Natural killer cell (primary cell): ENCODE measurements around the gene GSTK1. TPM values are rescaled to one million over a fixed set of nuclear protein-coding genes. Genes with fewer than 3 reads are reported as not detected.

Source experiments
- ATAC-seq, 3 donors: fragments of 150-1000 bp in 2 of 3; fragments of 200-7000 bp in 1 of 3; cut with Tn5 transposase; 1 replicate in 1 of 3; 2 replicates in 2 of 3; pipeline ENCODE4 v1.10.0; 2021; ENCODE audit warnings: mild to moderate bottlenecking in 2 of 3, moderate library complexity in 2 of 3
- DNase-seq, 2 donors: peaks; one replicate each; pipeline versions ENCODE4 v3.0.0 to v3.0.0-alpha.2; 2013 to 2021; ENCODE audit warnings: mixed read lengths in 1 of 2
- H3K27ac ChIP-seq: one replicate; pipeline ENCODE4 v1.5.1; 2013; ENCODE audit warnings: mild to moderate bottlenecking, low read length
- H3K27me3 ChIP-seq: one replicate; pipeline ENCODE4 v1.6.1; 2013; ENCODE audit warnings: low read length; ENCODE audit not compliant: control insufficient read depth, insufficient read depth
- H3K36me3 ChIP-seq: one replicate; pipeline ENCODE4 v1.6.1; 2013; ENCODE audit warnings: low read length; ENCODE audit not compliant: control insufficient read depth, insufficient read depth
- H3K4me1 ChIP-seq: one replicate; pipeline ENCODE4 v1.6.1; 2013; ENCODE audit warnings: low read length; ENCODE audit not compliant: control insufficient read depth, insufficient read depth
- H3K4me3 ChIP-seq: one replicate; pipeline ENCODE4 v1.5.1; 2013; ENCODE audit warnings: low read length
- H3K9me3 ChIP-seq: one replicate; pipeline ENCODE4 v1.6.1; 2013; ENCODE audit warnings: low read length; ENCODE audit not compliant: control insufficient read depth, insufficient read depth
- H3K27ac Mint-ChIP-seq, 2 donors: one replicate each; pipeline ENCODE4 v1.8.0; 2022; ENCODE audit warnings: mild to moderate bottlenecking in 2 of 2, mixed read lengths in 2 of 2, moderate library complexity in 1 of 2
- H3K27me3 Mint-ChIP-seq, 2 donors: one replicate each; pipeline ENCODE4 v1.8.0; 2022; ENCODE audit warnings: low read depth in 2 of 2, mixed read lengths in 2 of 2
- H3K36me3 Mint-ChIP-seq: one replicate; pipeline ENCODE4 v1.8.0; 2022; ENCODE audit warnings: mixed read lengths
- H3K4me1 Mint-ChIP-seq, 2 donors: one replicate each; pipeline ENCODE4 v1.8.0; 2022; ENCODE audit warnings: mixed read lengths in 2 of 2
- H3K4me3 Mint-ChIP-seq: one replicate; pipeline ENCODE4 v1.8.0; 2022; ENCODE audit warnings: mild to moderate bottlenecking, moderate library complexity, mixed read lengths
- H3K9me3 Mint-ChIP-seq, 2 donors: one replicate each; pipeline ENCODE4 v1.8.0; 2022; ENCODE audit warnings: mixed read lengths in 2 of 2
- CTCF ChIP-seq: fragments of 200-600 bp; IDR thresholded peaks from one replicate; pipeline ENCODE4 v1.8.0; 2022; ENCODE audit warnings: antibody characterized with exemption
- WGBS: methylation state at CpG from one replicate; pipeline ENCODE4 v1.1.7; 2013; ENCODE audit warnings: missing lambda C conversion rate; ENCODE audit not compliant: insufficient coverage; 5-methylcytosine and 5-hydroxymethylcytosine counted together
- intact Hi-C: fragments of 100-400 bp; cut with micrococcal nuclease; formaldehyde crosslinking; loops from one replicate; pipeline ENCODE4 v1.14.2; 2022
- total RNA-seq, 4 donors: library from RNA; stranded (reverse); fragments of 120-200 nt in 1 of 4; gene quantifications; one replicate each; pipeline versions ENCODE4 v1.2.3 to v1.2.4, GENCODE V29; 2013 to 2022

Gene GSTK1
- total RNA-seq, 3 donors from 2014 or later (not counting 1 experiment from before 2014, with no cell fraction given) = 159 to 215 (median 181) TPM

GRCh38 chr7:143229054-143229790, 34.0 kb upstream of the GSTK1 start:
- ATAC-seq (no peak), DNase-seq (no peak)
- Mint-ChIP-seq H3K27ac (no peak overlapping the region), H3K36me3 (no peaks in the 10 kb centered on the region), H3K27me3 (peaks cover 0 to 11% of the 10 kb centered on the region in 2 donors), H3K4me3 (no peak overlapping the region), H3K4me1 (no peaks in the 10 kb centered on the region), H3K9me3 (no peaks in the 10 kb centered on the region)
- Histone ChIP-seq H3K4me3 (no peak overlapping the region), H3K27me3 (peaks cover 3% of the 10 kb centered on the region), H3K4me1 (no peaks in the 10 kb centered on the region), H3K36me3 (no peaks in the 10 kb centered on the region), H3K27ac (no peak overlapping the region), H3K9me3 (no peaks in the 10 kb centered on the region)
- intact Hi-C loops = no loop called here
- 70% methylated on average over 6 of the region's 9 CpGs for WGBS
- TF ChIP-seq CTCF = no peak

GRCh38 chr7:143230602-143231457, 32.4 kb upstream of the GSTK1 start:
- no peaks in the 10 kb centered on the region for H3K9me3 Mint-ChIP-seq
- Histone ChIP-seq H3K27me3 (no peaks in the 10 kb centered on the region), H3K9me3 (no peaks in the 10 kb centered on the region), H3K36me3 (no peaks in the 10 kb centered on the region), H3K4me3 (no peak overlapping the region), H3K27ac (no peak overlapping the region), H3K4me1 (no peaks in the 10 kb centered on the region)
- no peak for TF ChIP-seq CTCF
- ATAC-seq = peak in 1 of 3 donors; percentile 39
- no peak overlapping the region for H3K4me3 Mint-ChIP-seq
- H3K4me1 Mint-ChIP-seq = no peaks in the 10 kb centered on the region
- DNase-seq = no peak
- no peak overlapping the region for H3K27ac Mint-ChIP-seq
- peaks cover 5 to 20% of the 10 kb centered on the region in 2 donors for H3K27me3 Mint-ChIP-seq
- intact Hi-C loops = no loop called here
- H3K36me3 Mint-ChIP-seq = peaks cover 6% of the 10 kb centered on the region
- WGBS = 93% methylated on average over 2 of the region's 2 CpGs

GRCh38 chr7:143233816-143234532, 29.3 kb upstream of the GSTK1 start:
- no peak overlapping the region for H3K27ac ChIP-seq
- no peak for TF ChIP-seq CTCF
- Mint-ChIP-seq H3K36me3 (peaks cover 22% of the 10 kb centered on the region), H3K4me3 (no peak overlapping the region), H3K27ac (no peak overlapping the region), H3K4me1 (no peaks in the 10 kb centered on the region), H3K9me3 (peaks cover 2 to 12% of the 10 kb centered on the region in 2 donors), H3K27me3 (peaks cover 16 to 35% of the 10 kb centered on the region in 2 donors)
- ATAC-seq = no peak
- no peaks in the 10 kb centered on the region for H3K36me3 ChIP-seq
- intact Hi-C loops = no loop called here
- no peaks in the 10 kb centered on the region for H3K4me1 ChIP-seq
- no peak overlapping the region for H3K4me3 ChIP-seq
- H3K27me3 ChIP-seq = no peaks in the 10 kb centered on the region
- no CpG with 5 or more reads among the region's 2 CpGs for WGBS
- no peaks in the 10 kb centered on the region for H3K9me3 ChIP-seq
- DNase-seq = no peak
